Measurements from ENCODE around the gene CRYZL1.

Gene CRYZL1

GRCh38 chr21:33655588-33656221 lies 14.2 kb upstream of the CRYZL1 start:
- DNase-seq (ENCODE audit: extremely low read depth, insufficient read length) = no peak
- Histone ChIP-seq H3K4me3 (replicated peaks; ENCODE audit: low read depth, low read length) (no peak overlapping the region), H3K36me3 (ENCODE audit: control insufficient read depth, insufficient read depth, low read length) (no peaks in the 10 kb centered on the region), H3K27me3 (replicated peaks; ENCODE audit: control insufficient read depth, insufficient read depth, low read length) (no peaks in the 10 kb centered on the region)
- no peak for TF ChIP-seq CTCF (IDR thresholded peaks at IDR 0.05; ENCODE audit: insufficient read depth, low read length, poor library complexity, severe bottlenecking)

GRCh38 chr21:33654412-33654811 lies 12.9 kb upstream of the CRYZL1 start:
- no peaks in the 10 kb centered on the region for H3K27me3 ChIP-seq (replicated peaks; ENCODE audit: control insufficient read depth, insufficient read depth, low read length)
- TF ChIP-seq CTCF (IDR thresholded peaks at IDR 0.05; ENCODE audit: insufficient read depth, low read length, poor library complexity, severe bottlenecking) = no peak
- H3K4me3 ChIP-seq (replicated peaks; ENCODE audit: low read depth, low read length) = no peak overlapping the region
- no peak for DNase-seq (ENCODE audit: extremely low read depth, insufficient read length)
- H3K36me3 ChIP-seq (ENCODE audit: control insufficient read depth, insufficient read depth, low read length) = no peaks in the 10 kb centered on the region

- no peak for TF ChIP-seq CTCF (IDR thresholded peaks at IDR 0.05; ENCODE audit: insufficient read depth, low read length, poor library complexity, severe bottlenecking)
These were observed 10.6 kb upstream of the CRYZL1 start for GRCh38 chr21:33651965-33652680.

GRCh38 chr21:33650929-33651509 lies 9.5 kb upstream of the CRYZL1 start:
- Histone ChIP-seq H3K36me3 (ENCODE audit: control insufficient read depth, insufficient read depth, low read length) (no peaks in the 10 kb centered on the region), H3K4me3 (replicated peaks; ENCODE audit: low read depth, low read length) (no peak overlapping the region), H3K27me3 (replicated peaks; ENCODE audit: control insufficient read depth, insufficient read depth, low read length) (no peaks in the 10 kb centered on the region)
- no peak for DNase-seq (ENCODE audit: extremely low read depth, insufficient read length)
- no peak for TF ChIP-seq CTCF (IDR thresholded peaks at IDR 0.05; ENCODE audit: insufficient read depth, low read length, poor library complexity, severe bottlenecking)

More at GRCh38 chr21:33651965-33652680, 10.6 kb upstream of the CRYZL1 start:
- H3K27me3 ChIP-seq (replicated peaks; ENCODE audit: control insufficient read depth, insufficient read depth, low read length) = no peaks in the 10 kb centered on the region
- no peak for DNase-seq (ENCODE audit: extremely low read depth, insufficient read length)
- no peak overlapping the region for H3K4me3 ChIP-seq (replicated peaks; ENCODE audit: low read depth, low read length)
- H3K36me3 ChIP-seq (ENCODE audit: control insufficient read depth, insufficient read depth, low read length) = no peaks in the 10 kb centered on the region

- TF ChIP-seq CTCF (IDR thresholded peaks at IDR 0.05; ENCODE audit: insufficient read depth, low read length, poor library complexity, severe bottlenecking) = no peak
- Histone ChIP-seq H3K4me3 (replicated peaks; ENCODE audit: low read depth, low read length) (no peak overlapping the region), H3K27me3 (replicated peaks; ENCODE audit: control insufficient read depth, insufficient read depth, low read length) (no peaks in the 10 kb centered on the region), H3K36me3 (ENCODE audit: control insufficient read depth, insufficient read depth, low read length) (no peaks in the 10 kb centered on the region)
- no peak for DNase-seq (ENCODE audit: extremely low read depth, insufficient read length)
These were observed 8.7 kb upstream of the CRYZL1 start for GRCh38 chr21:33650230-33650629.

Data from GM06990 (cell line).